IMR-90 (cell line): ENCODE results near the gene DDX52.

Experiments
- CEBPB ChIP-seq: IDR thresholded peaks from 2 replicates; pipeline ENCODE4 v1.6.1; 2012; ENCODE audit warnings: low read depth, low read length, improper control_type of control experiment
- POLR2A ChIP-seq: IDR thresholded peaks from 2 replicates; pipeline ENCODE4 v1.6.1; 2012; ENCODE audit warnings: mild to moderate bottlenecking, low read depth, low read length
- RCOR1 ChIP-seq: IDR thresholded peaks from 2 replicates; pipeline ENCODE4 v1.6.1; 2012; ENCODE audit warnings: mild to moderate bottlenecking, low read length, improper control_type of control experiment; ENCODE audit not compliant: insufficient replicate concordance
- SMC3 ChIP-seq: fragments of 150-350 bp; IDR thresholded peaks from 2 replicates; pipeline ENCODE4 v1.6.1; 2016; ENCODE audit warnings: low read depth, mild to moderate bottlenecking, antibody characterized with exemption, low read length, moderate library complexity
- TF ChIP-seq, protein P1 (sequence below): conservative IDR thresholded peaks from 2 replicates; pipeline ENCODE4 v1.5.1; 2012; ENCODE audit warnings: mild to moderate bottlenecking, low read depth, low read length, improper control_type of control experiment

DNA sequence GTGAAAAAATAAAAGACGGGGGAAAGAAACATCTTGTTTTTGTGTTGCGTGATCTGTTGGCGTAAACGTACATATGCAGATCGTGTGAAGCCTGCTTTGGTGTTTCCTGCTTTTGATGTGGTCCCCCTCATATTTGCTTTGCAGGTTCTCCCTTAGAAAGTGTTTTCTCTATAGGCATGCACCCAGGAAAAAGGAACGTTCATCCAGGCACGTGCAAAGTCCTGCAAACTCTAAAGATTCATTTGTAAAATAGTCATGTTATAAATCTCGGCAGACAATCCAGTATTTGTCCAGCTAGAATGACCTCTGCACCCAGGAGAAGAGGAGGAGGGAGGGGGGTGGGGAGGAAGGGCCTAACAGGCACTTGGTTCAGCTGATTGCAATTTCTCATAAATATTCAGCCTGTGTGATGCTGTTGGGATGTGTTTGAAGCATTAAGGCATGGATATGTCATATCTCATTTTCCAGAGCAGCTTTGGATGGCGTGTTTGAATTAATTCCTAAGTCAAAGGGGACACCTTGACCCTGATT is 40.3 kb upstream of the DDX52 start:
- TF ChIP-seq POLR2A (no peak), CEBPB (no peak), SMC3 (no peak), RCOR1 (no peak)
- TF ChIP-seq, protein P1, sequence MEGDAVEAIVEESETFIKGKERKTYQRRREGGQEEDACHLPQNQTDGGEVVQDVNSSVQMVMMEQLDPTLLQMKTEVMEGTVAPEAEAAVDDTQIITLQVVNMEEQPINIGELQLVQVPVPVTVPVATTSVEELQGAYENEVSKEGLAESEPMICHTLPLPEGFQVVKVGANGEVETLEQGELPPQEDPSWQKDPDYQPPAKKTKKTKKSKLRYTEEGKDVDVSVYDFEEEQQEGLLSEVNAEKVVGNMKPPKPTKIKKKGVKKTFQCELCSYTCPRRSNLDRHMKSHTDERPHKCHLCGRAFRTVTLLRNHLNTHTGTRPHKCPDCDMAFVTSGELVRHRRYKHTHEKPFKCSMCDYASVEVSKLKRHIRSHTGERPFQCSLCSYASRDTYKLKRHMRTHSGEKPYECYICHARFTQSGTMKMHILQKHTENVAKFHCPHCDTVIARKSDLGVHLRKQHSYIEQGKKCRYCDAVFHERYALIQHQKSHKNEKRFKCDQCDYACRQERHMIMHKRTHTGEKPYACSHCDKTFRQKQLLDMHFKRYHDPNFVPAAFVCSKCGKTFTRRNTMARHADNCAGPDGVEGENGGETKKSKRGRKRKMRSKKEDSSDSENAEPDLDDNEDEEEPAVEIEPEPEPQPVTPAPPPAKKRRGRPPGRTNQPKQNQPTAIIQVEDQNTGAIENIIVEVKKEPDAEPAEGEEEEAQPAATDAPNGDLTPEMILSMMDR = no peak
